PFSK-1 (cell line): ENCODE measurements around the gene CYB561D2.

Experiments used
- POLR2AphosphoS5 ChIP-seq: IDR thresholded peaks from 2 replicates; pipeline ENCODE4 v1.6.1; 2012; ENCODE audit warnings: low read depth, mild to moderate bottlenecking, control low read depth, low read length, moderate library complexity
- REST ChIP-seq, 2 experiments: IDR thresholded peaks; 2 replicates each; pipeline versions ENCODE4 v1.6.1 to v1.8.0; 2011 to 2012; ENCODE audit warnings: low read depth in 2 of 2, low read length in 2 of 2, control low read depth in 1 of 2, inconsistent platforms in 1 of 2, mild to moderate bottlenecking in 1 of 2, moderate library complexity in 1 of 2; ENCODE audit not compliant: insufficient read depth in 1 of 2

GRCh38 chr3:50383750-50384149, 33.1 kb downstream of the CYB561D2 start:
- TF ChIP-seq REST (IDR thresholded peaks at IDR 0.05; ENCODE audit: insufficient read depth in 1 of 2, low read depth in 2 of 2, low read length in 2 of 2) (no peak), POLR2AphosphoS5 (no peak)
